Measurements from ENCODE around the gene SLC7A5. TPM values are rescaled to one million over a fixed set of nuclear protein-coding genes. Genes with fewer than 3 reads are reported as not detected.

The SLC7A5 gene
- polyA plus RNA-seq, 4 donors, result 3.6 to 82.2 (median 8.6) TPM

Other genes starting within 250 kb of the SLC7A5 start
- 10 to 100 TPM; 25.9 to 35.1 (median 29.9) TPM for gene KLHDC4, start 103.5 kb downstream of the SLC7A5 start, polyA plus RNA-seq
- under 1 TPM in 1 of 4 donors, not detected in 3; under 0.01 TPM for gene CA5A, start 67.0 kb upstream of the SLC7A5 start, polyA plus RNA-seq
- 10 to 100 TPM; 10.5 to 15.7 (median 11.6) TPM for gene BANP, start 81.9 kb upstream of the SLC7A5 start, polyA plus RNA-seq